NCI-H187 treated with DMSO at 0.1 percent for 48 hours (cell line): Measurements from ENCODE around the gene PRMT7.

ENCODE experiments used
- DNase-seq: peaks from one replicate; lab custom pipeline; 2025; lab: John Stamatoyannopoulos, UW

PRMT7 gene

DNA sequence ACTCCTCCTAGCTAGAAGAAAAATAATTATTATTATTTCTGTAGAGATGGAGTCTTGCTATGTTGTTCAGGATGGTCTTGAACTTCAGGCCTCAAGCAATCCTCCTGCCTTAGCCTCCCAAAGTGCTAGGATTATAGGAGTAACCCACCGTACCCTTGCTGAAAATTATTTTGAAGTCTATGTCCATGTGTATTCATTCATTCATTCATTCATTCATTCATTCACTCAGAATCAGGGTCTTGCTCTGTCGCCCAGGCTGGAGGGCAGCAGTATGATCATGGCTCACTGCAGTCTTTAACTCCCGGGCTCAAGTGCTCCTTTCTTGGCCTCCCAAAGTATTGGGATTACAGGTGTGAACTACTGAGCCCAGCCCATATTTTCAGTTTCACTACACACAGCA, 4.2 kb upstream of the PRMT7 start:
- DNase-seq = no peak

DNA sequence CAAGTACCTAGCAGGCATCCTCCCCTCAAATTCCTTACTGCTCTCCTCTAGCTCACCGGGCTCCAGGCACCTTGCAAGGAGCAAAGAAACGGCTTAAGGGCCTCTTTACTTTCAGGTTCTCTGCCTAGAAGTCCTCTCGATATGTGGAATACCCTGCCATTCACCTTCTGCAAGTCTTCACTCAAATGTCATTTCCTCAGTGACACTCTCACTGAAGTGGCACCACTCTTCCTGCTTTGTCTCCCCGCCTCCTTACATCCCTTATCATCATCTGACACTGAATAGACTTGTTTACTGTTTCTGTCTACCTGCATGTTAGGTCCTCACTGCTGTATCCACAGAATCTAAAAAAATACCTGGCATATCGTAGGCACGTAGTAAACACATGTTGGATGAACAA, 1.0 kb upstream of the PRMT7 start:
- no peak for DNase-seq

DNA sequence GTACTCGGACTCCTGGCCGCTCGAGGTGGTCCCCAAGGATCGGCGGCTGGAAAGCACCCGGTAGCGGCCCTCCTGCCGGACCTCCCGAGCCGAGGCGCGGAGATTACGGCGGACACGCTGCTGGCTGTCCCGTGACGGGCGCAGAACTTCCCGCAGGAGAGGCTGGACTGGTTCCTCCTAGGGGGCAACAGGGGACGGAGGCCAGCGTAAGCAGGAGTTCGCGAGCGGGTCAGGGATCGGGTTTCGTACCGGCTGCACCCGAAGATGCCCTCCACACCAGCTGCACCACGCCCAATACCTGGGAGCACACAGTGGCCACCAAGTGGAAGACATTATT, 414 bp upstream of the PRMT7 start:
- no peak for DNase-seq

DNA sequence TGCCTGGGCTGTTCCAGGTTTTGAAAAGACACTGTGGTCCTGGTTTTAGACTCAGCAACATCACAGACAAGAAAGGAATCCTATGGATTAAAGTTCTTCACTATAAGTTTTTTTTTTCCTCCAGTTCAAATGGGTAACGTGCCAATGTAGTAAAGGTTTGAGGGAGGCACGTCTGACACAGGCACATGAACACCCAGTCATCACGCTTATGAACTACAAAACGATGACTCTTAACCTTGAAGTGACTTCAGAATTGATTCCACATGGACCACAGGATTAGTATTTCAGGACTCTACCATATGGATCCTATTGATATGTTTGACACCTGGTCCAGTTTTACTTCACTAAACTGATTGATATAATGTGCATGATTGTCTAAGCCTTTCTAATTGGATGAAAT, 2.3 kb downstream of the PRMT7 start:
- DNase-seq = no peak

DNA sequence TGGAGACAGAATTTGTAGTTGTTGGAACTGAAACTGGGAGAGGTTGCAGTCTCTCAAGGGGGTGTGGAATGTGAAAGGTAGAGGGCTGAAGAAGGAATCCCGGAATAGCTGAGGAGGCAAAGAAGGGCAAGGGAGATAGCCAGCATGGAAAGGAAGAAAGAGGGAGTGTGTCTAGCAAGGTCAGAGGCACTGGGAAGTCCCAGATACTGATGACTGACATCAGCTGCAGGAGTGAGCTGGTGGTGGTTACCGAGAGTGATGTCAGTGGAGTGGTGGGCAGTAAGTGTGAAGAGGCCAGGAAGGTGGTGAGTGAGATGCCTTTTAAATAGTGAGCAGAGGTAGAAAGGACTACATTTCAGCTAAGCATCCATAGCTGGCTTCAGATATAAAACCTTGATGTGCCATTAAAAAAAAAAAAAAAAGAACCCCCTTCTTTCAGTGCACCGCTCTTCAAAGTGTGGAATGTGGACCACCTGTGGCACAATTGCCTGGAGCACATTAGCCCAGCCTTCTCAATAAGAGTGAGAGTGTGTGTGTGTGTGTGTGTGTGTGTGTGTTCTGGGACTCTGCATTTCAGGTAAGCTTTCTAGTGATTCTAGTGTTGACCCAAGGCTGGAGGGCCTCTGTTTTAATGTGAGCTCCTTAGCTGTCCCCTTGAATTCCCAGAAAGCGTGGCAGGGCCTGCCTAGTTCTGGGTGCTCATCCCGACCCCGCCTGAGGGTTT, 8.5 kb downstream of the PRMT7 start:
- DNase-seq = peak; percentile 73

DNA sequence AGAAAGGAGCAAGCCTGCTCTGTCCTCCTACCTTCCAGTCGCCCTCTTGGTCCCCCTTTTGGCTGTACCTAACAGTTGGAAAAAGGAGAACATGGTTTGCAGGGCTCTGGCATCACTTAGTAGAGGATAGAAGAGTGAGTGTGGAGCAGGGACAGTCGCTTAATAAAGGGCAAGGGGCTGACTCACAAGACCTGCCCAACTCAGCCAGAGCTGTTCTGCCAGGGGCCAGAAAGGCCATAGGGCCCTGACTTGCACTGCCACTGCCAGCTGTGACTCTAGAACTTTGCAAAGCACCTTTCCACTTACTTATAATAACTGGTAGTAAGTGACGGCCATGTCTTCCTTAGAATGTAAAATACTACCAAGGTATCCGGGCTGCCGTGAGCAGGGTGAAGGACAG, 13.5 kb downstream of the PRMT7 start:
- no peak for DNase-seq

DNA sequence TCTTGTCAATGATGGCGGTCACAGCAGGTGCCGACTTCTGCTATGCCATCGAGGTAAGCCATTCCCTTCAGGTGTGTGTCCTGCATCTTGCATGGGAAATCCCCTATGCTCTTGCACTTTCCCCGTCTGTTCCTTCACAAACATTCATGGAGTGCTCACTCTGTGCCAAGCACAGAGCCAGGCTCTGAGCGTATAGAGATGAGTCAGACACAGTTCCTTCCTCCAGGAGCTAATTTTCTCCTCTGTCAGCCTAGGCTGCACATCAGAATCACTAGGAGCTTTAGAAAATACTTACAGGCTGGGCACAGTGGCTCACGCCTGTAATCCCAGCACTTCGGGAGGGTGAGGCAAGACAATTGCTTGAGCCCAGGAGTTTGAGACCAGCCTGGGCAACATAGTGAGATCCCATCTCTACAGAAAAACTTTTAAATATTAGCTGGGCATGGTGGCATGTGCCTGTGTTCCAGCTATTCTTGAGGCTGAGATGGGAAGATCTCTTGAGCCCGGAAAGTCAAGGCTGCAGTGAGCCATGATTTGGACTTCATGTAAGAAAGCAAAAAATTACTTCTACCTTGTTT, 14.1 kb downstream of the PRMT7 start:
- no peak for DNase-seq

DNA sequence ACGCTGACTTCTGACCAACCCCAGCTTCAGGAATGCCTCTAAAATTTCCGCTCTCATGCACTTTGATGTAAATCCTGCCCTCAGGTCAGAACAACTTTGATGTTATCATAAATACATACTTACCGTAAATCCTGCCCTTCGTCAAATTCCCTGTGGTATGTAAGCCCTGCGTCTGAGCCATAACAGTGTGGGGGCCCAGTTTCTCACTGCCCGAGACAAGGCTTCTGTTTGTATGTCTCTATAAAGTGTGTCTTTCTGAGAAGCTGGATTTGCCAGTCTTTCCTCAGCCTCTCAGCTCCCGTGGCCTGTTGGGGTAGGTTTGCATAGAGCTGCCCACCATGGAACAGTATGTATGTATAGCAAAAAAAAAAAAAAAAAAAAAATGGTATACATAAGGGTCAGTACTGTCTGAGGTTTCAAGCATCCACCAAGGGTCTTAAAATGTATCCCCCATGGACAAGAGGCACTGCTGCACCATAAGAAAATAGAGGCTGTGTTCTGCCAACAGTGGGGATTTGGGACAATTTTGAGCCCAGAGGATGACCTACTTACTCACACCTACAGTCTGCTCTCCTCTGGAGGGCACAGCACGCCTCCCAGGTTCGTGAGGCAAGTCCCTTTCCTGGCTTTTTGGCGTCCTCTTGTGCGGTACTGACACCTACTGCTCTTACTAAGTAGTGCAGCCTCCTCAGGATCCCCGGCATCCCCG, 17.5 kb downstream of the PRMT7 start:
- no peak for DNase-seq

DNA sequence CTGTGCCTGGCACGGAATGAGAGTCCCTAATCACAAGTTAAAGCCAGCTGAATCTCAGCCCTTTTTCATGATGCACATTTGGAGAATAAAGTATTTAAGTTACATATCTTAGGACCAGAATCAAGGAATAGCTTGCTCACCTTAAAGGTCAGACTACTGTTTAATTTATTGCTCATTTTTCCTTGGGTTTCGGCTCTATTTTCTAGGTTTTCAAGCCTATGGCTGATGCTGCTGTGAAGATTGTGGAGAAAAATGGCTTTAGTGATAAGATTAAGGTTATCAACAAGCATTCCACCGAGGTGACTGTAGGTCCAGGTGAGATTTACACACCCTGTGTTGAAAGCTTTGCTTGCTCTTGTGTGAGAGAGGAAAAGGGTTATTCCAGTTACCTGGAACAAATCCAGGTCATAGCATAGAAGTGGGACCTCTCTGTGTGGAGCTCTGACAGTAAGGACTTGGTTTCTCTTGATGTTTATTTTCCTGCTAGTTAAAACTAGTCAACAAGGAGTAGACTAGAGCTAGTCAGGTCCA, 18.1 kb downstream of the PRMT7 start:
- no peak for DNase-seq

DNA sequence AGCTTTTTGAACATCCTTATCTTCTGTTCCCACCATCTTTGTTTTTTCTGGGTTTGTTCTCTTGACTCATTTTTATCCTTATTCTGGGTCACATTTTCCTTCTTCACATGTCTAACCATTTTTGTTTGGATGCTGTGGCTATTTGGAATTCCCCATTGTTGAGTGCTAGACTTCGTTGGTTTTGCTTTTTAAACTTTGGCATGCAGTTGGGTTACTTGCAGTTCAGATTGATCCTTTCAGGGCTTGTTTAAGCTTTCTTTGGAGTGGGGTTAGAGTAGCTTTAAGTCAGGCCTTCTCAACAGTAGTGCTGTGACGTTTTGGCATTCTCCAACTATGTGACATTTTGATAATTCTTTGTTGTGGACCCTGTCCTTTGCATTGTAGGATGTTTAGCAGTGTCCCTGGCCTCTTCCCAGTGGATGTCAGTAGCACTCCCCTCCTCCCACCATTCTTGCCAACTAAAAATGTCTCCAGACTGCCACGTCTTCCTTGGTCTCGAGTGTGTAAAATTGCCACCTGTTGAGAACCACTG, 21.1 kb downstream of the PRMT7 start:
- DNase-seq = no peak

DNA sequence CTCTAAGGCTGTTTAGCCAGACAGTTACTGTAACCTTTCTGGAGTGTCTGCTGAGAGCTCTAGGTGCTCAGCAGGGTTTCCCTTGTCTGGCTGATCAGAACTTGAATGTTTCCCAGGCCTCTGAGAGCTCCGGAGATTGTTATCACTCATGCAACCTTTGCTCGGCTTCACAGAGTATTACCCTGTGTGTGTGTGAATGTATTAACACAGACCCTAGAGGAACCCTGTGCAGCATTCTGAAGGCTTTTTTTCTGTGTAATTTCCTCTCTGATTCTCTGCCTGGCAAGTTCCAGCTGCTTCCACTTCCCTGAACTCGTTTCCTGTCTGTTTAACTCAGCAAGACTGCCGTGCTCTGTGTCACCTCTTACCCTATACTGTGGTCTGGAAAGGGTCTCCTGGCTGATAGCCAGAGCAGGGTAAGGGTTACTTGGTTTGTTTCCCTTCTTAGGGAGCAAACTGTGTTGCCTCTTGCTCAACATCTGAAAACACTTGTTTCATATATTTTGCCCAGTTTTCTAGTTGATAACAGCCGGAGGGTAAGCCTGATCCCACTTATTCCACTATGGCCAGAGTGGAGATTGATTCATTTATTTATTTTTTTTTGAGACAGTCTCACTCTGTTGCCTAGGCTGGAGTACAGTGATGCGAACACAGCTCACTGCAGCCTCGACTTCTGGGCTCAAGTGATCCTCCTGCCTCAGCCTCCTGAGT, 21.7 kb downstream of the PRMT7 start:
- DNase-seq = peak; percentile 32

DNA sequence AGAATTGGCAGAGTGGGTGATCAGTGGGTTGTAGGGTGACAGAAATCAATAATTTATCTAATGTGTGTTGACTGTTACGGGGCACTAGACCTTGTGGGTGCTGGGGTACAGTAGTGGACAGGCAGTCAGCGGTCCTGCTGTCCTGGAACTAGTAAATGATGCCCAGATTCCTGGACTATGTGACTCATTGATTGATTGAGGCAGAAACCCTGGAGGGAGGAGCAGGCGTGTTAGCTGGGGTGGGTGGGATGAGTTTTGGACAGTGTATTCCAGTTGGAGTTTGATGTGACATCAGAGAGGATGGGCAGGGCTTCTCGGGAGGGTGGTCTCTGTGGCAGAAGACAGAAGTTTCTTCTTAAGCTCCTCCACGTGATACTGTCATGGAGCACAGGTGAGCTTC, 24.4 kb downstream of the PRMT7 start:
- DNase-seq = no peak

DNA sequence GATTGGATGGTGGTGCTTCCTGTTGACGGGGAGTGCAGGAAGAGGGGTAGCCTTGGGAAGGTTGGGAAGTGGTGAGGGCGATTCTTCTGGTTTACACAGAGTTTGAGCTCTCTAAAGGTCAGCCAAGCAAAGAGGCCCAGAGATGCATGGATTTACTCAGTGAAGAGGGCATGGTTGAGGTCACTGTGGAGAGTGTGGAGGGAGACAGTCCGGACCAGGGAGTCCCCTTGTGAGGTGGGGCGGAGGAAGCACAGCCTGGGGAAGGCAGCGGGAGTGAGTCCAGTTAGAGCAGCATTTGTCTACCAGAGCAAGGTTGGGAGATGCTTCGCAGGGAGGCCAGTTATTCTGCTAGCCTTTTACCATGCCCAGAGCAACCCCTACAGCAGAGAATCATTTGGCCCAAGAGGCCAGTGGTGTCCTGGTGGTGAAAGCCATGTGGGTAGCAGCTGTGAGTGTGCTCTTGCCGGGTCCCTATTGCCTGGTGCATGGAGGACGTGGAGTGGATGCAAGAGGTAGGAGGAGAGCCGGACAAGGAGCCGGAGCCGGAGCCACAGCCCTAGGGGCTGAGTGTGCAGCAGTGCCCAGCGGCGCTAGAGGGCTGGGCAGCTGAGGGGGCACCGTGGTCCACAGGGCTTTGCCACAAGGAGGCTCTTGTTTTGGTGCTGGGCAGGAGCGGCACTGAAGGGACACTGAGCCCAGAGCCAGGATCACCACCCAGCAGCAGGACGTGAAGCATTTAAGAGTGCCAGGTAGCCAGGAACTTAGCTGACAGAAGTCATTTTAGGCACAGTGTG, 27.7 kb downstream of the PRMT7 start:
- DNase-seq = no peak

DNA sequence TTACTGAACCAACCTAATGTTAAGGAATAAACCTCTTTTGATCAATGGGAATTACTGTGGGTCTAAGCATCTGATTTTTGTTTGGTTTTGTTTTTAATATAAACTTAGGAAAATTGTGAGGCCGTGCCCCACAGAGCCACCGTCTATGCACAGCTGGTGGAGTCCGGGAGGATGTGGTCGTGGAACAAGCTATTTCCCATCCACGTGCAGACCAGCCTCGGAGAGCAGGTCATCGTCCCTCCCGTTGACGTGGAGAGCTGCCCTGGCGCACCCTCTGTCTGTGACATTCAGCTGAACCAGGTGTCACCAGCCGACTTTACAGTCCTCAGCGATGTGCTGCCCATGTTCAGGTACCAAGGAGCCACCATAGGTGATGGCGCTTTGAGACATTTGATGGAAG, 28.4 kb downstream of the PRMT7 start:
- DNase-seq = no peak

DNA sequence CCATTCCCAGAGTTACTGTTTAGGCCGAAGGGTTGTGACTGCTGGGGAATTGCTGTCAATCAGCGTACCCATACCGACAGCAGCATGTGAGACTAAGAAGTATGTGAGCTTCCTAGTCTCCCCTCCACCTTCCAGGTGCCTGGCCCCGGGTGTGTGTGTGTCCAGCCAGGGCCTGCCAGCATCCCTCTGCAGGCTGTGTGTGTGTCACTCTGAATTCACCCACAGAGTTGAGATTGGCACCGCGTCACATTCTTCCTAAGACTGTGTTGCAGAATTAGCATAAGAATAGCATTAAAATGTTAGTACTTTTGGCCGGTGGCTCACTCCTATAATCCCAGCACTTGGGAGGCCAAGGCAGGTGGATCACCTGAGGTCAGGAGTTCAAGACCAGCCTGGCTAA, 31.8 kb downstream of the PRMT7 start:
- no peak for DNase-seq

DNA sequence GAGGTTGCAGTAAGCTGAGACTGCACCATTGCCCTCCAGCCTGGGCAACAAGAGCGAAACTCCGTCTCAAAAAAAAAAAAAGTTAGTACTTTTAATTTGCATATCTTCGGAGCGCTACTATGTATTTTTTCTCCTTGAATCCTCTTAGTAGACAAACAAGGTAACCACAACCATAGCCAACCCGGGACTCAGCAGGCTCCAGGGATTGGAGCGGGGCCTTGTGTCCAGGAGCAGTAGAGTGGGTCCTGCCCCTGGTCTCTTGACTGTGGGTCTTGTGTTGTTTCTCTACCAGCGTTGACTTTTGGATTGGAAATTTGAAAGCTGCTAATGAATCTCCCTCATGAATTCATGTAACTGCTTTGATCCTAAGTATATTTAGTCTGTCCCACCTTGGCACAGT, 32.3 kb downstream of the PRMT7 start:
- DNase-seq = no peak

DNA sequence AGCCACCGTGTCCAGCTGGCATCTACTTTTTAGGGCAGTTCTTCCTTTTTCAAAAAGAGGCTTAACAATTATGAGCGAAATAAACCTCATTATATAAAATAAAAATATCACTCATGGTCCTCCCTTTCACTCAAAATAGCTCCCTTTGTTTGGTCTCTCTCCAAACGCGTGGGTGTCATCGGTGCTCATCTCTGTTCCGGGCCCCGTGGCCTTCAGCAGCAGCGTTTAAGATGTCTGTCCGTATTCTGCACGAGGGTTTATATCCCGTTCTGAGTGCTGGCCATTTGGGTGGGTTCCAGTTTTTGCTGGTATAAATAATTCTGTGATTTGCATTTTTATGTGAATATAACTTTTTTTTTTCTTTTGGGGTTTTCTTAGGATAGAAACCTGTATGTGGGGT, 33.4 kb downstream of the PRMT7 start:
- DNase-seq = no peak

DNA sequence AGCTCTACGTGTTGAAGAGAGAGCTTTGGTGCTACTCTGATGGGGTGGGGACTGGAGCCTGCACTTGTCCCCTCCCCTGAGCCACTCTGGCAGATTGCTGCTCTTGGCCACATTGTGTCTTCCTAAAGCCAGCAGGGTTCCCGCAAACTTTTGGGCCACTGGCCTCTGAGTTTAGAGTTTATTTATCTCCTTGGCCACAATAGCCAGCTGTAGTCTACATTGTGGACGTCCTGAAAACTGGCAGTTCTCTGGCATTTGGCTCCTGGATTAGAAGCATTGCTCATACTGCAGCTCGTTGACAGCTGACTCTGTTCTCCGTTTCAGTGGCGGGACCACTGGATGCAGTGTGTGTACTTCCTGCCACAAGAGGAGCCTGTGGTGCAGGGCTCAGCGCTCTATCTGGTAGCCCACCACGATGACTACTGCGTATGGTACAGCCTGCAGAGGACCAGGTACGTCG, 34.6 kb downstream of the PRMT7 start:
- DNase-seq = no peak

DNA sequence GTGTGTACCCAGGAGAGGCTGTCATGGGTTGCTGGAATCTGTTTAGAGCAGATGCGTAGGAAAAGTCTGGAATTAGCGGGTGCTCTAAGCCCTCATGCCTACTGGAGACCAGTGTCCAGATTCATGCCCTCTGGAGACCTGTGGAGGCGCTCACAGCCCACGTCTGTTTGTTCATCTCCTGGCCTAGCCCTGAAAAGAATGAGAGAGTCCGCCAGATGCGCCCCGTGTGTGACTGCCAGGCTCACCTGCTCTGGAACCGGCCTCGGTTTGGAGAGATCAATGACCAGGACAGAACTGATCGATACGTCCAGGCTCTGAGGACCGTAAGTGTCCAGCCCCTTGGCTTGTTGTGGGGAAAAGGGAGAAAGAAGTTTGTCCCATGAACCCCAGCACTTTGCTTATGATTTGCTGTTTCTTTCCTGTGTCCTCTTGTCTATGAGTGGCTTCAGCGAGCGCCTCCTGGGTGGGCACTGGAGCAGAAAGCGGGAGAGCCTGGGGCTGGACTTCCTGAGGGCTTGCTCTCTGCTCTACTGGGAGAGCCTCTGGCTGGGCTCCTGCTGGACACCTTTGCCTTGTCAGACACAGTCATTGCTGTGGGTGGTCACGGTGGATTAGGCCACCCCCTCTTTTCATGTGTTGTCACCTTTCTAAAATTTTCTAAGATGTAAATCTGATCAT, 35.3 kb downstream of the PRMT7 start:
- DNase-seq = no peak

DNA sequence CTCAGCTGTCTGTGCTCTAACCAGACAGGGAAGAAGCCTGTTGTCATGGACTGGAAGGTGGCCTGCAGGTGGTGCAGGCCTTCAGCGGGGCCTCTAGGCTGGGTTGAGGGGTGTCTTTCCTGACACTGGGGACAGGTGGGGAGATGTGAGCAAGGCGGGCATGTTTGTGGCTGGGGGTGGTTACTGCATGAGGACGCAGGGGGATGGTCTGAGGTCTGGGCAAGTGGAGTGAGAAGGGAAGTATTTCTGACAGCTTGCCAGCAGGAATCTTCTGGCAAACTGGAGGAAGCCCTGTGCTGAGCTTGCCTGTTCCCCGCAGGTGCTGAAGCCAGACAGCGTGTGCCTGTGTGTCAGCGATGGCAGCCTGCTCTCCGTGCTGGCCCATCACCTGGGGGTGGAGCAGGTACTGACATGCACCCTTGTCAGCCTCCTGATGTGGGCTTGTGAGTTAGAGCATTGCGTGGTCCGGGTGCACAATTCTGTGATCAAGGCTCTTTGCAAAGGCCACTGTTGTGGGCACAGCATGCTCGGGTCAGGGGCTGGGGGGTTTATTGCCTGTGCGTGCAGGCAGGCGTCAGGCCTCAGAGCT, 36.2 kb downstream of the PRMT7 start:
- DNase-seq = no peak

DNA sequence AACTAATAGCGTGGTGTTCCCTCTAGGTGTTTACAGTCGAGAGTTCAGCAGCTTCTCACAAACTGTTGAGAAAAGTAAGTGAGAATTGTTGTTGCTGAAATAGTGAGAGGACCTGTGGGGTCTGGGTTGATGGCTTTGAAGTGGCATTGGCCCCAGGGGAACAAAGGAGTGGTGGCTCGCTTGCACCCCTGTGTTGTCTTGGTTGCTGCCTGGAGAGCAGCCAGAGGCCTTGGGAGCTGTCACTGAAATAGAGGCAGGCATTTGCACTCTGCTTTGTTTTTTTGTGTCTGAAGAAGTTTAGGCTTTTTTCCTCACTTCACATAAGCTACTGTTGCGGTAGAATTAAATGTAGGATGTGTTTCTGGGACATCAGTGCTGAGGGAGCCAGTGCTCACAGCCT, 36.8 kb downstream of the PRMT7 start:
- no peak for DNase-seq
